ENCODE measurements around the gene MPC2. TPM values are rescaled to one million over a fixed set of nuclear protein-coding genes. Genes with fewer than 3 reads are reported as not detected.
"Not testable (repeated sequence)": the region's sequence is repeated elsewhere in the genome, so short reads cannot be mapped to it uniquely, and the experiment has no call there.

Gene MPC2
- total RNA-seq, 1 experiment from 2014 or later: 68.2 TPM

GRCh38 chr1:167876597-167877175 is 60.2 kb downstream of the MPC2 start:
- no peak overlapping the region for H3K27ac ChIP-seq (ENCODE audit: low read length)
- H4K20me1 ChIP-seq (ENCODE audit: insufficient read depth, low read depth, low read length): no peaks in the 10 kb centered on the region
- no peak overlapping the region for H3K9ac ChIP-seq (ENCODE audit: low read length)
- H3K27me3 ChIP-seq (ENCODE audit: low read length): no peaks in the 10 kb centered on the region
- no peak for DNase-seq
- H3K4me1 ChIP-seq (ENCODE audit: low read length): no peaks in the 10 kb centered on the region
- H3K9me2 ChIP-seq (replicated peaks; ENCODE audit: insufficient read depth, low read length): no peaks in the 10 kb centered on the region
- no peaks in the 10 kb centered on the region for H3K9me3 ChIP-seq (ENCODE audit: low read length)
- H3K4me3 ChIP-seq (ENCODE audit: low read length): no peak overlapping the region
- no peaks in the 10 kb centered on the region for H3K79me2 ChIP-seq (ENCODE audit: low read length)
- H3K4me2 ChIP-seq (ENCODE audit: low read depth, low read length, poor library complexity, severe bottlenecking): no peak overlapping the region
- no peaks in the 10 kb centered on the region for H3K36me3 ChIP-seq (ENCODE audit: insufficient read depth, low read length)
- no peak overlapping the region for H2AFZ ChIP-seq (ENCODE audit: low read length)

GRCh38 chr1:167871331-167871730 is 65.5 kb downstream of the MPC2 start:
- no peak for DNase-seq
- Histone ChIP-seq H3K9me3 (ENCODE audit: low read length) (no peaks in the 10 kb centered on the region), H3K9ac (ENCODE audit: low read length) (no peak overlapping the region), H3K4me1 (ENCODE audit: low read length) (no peaks in the 10 kb centered on the region), H3K27me3 (ENCODE audit: low read length) (no peaks in the 10 kb centered on the region), H3K4me2 (ENCODE audit: low read depth, low read length, poor library complexity, severe bottlenecking) (no peak overlapping the region), H3K27ac (ENCODE audit: low read length) (no peak overlapping the region), H2AFZ (ENCODE audit: low read length) (no peak overlapping the region), H3K79me2 (ENCODE audit: low read length) (no peaks in the 10 kb centered on the region), H4K20me1 (ENCODE audit: insufficient read depth, low read depth, low read length) (no peaks in the 10 kb centered on the region), H3K36me3 (ENCODE audit: insufficient read depth, low read length) (no peaks in the 10 kb centered on the region), H3K9me2 (replicated peaks; ENCODE audit: insufficient read depth, low read length) (no peaks in the 10 kb centered on the region), H3K4me3 (ENCODE audit: low read length) (no peak overlapping the region)

- not testable (repeated sequence) for H3K9ac ChIP-seq (ENCODE audit: low read length); H3K4me2 ChIP-seq (ENCODE audit: low read depth, low read length, poor library complexity, severe bottlenecking); H3K27me3 ChIP-seq (ENCODE audit: low read length); H3K27ac ChIP-seq (ENCODE audit: low read length); H3K9me2 ChIP-seq (replicated peaks; ENCODE audit: insufficient read depth, low read length); H4K20me1 ChIP-seq (ENCODE audit: insufficient read depth, low read depth, low read length); H2AFZ ChIP-seq (ENCODE audit: low read length); DNase-seq; H3K9me3 ChIP-seq (ENCODE audit: low read length); H3K79me2 ChIP-seq (ENCODE audit: low read length); H3K4me3 ChIP-seq (ENCODE audit: low read length); H3K36me3 ChIP-seq (ENCODE audit: insufficient read depth, low read length); H3K4me1 ChIP-seq (ENCODE audit: low read length)
These were observed 67.5 kb downstream of the MPC2 start for GRCh38 chr1:167869157-167870001.

DNA sequence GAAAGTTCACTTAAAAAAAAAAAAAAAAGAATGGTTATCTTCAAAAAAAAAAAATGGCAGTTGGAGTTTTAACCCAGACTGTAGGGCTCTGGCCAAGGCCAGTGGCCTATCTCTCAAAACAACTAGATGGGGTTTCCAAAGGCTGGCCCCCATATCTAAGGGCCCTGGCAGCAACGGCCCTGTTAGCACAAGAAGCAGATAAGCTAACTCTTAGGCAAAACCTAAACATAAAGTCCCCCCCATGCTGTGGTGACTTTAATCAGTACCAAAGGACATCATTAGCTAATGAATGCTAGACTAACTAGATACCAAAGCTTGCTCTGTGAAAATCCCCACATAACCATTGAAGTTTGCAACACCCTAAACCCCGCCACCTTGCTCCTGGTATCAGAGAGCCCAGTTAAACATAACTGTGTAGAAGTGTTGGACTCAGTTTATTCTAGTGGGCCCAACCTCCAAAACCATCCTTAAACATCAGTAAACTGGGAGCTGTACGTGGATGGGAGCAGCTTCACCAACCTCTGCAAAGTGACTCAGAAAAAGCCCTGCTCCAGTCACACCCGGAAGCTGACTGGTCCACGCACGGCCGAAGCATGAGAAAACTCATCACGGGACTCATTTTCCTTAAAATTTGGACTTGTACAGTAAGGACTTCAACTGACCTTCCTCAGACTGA is 70.0 kb downstream of the MPC2 start:
- not testable (repeated sequence) for H3K4me3 ChIP-seq (ENCODE audit: low read length); H3K9me2 ChIP-seq (replicated peaks; ENCODE audit: insufficient read depth, low read length); H2AFZ ChIP-seq (ENCODE audit: low read length); H3K9me3 ChIP-seq (ENCODE audit: low read length); DNase-seq; H3K36me3 ChIP-seq (ENCODE audit: insufficient read depth, low read length); H3K79me2 ChIP-seq (ENCODE audit: low read length); H3K9ac ChIP-seq (ENCODE audit: low read length); H4K20me1 ChIP-seq (ENCODE audit: insufficient read depth, low read depth, low read length); H3K27me3 ChIP-seq (ENCODE audit: low read length); H3K27ac ChIP-seq (ENCODE audit: low read length); H3K4me1 ChIP-seq (ENCODE audit: low read length); H3K4me2 ChIP-seq (ENCODE audit: low read depth, low read length, poor library complexity, severe bottlenecking)

Other genes starting within 250 kb of the MPC2 start
- 13.5 and 24.9 TPM in 2 replicates for gene MPZL1, start 215.1 kb downstream of the MPC2 start, total RNA-seq (2014; rRNA removed; shearing (Covaris generic); ENCODE audit: low replicate concordance)
- gene ADCY10, start 22.9 kb downstream of the MPC2 start, total RNA-seq (2014; rRNA removed; shearing (Covaris generic); ENCODE audit: low replicate concordance): 0.14 TPM in 1 of 2 replicates, not detected in the other
- 80.0 and 84.6 TPM in 2 replicates for gene DCAF6, start 389 bp downstream of the MPC2 start, total RNA-seq (2014; rRNA removed; shearing (Covaris generic); ENCODE audit: low replicate concordance)
- gene GPR161, start 199.9 kb upstream of the MPC2 start, total RNA-seq (2014; rRNA removed; shearing (Covaris generic); ENCODE audit: low replicate concordance): 1.2 and 1.6 TPM in 2 replicates
- gene TIPRL, start 241.9 kb upstream of the MPC2 start, total RNA-seq (2014; rRNA removed; shearing (Covaris generic); ENCODE audit: low replicate concordance): 43.9 and 53.8 TPM in 2 replicates